NCI-H2196 treated with DMSO at 0.1 percent for 48 hours (cell line): ENCODE data around the gene ARL8B.
"Not testable (repeated sequence)": the region's sequence is repeated elsewhere in the genome, so short reads cannot be mapped to it uniquely, and the experiment has no call there.

Experiments
- DNase-seq: peaks from one replicate; lab custom pipeline; 2025; ENCODE audit not compliant: unreplicated experiment; lab: John Stamatoyannopoulos, UW

The ARL8B gene

GRCh38 chr3:5144316-5144994 is 22.4 kb downstream of the ARL8B start:
- DNase-seq: no peak

- DNase-seq: no peak
Observed at GRCh38 chr3:5145120-5145519, 23.0 kb downstream of the ARL8B start.

- DNase-seq: not testable (repeated sequence)
Observed at GRCh38 chr3:5147152-5147551, 25.1 kb downstream of the ARL8B start.

GRCh38 chr3:5149306-5149880 is 27.3 kb downstream of the ARL8B start:
- DNase-seq: no peak

GRCh38 chr3:5151586-5151985 is 29.5 kb downstream of the ARL8B start:
- no peak for DNase-seq

GRCh38 chr3:5153074-5153473 is 31.0 kb downstream of the ARL8B start:
- DNase-seq: no peak

GRCh38 chr3:5155241-5155640 is 33.1 kb downstream of the ARL8B start:
- DNase-seq: no peak

- DNase-seq: no peak
Observed at GRCh38 chr3:5160321-5160720, 38.2 kb downstream of the ARL8B start.

- DNase-seq: no peak
Observed at GRCh38 chr3:5160940-5161858, 39.1 kb downstream of the ARL8B start.

- DNase-seq: no peak
Observed at GRCh38 chr3:5162102-5162501, 40.0 kb downstream of the ARL8B start.

- DNase-seq: no peak
Observed at GRCh38 chr3:5165698-5166097, 43.6 kb downstream of the ARL8B start.

- no peak for DNase-seq
Observed at GRCh38 chr3:5166846-5167245, 44.8 kb downstream of the ARL8B start.

- DNase-seq: no peak
Observed at GRCh38 chr3:5168110-5168509, 46.0 kb downstream of the ARL8B start.

- DNase-seq: no peak
Observed at GRCh38 chr3:5169807-5170206, 47.7 kb downstream of the ARL8B start.

GRCh38 chr3:5170975-5171374 is 48.9 kb downstream of the ARL8B start:
- no peak for DNase-seq

GRCh38 chr3:5172018-5172417 is 49.9 kb downstream of the ARL8B start:
- DNase-seq: no peak

- DNase-seq: not testable (repeated sequence)
Observed at GRCh38 chr3:5179036-5179435, 56.9 kb downstream of the ARL8B start.

GRCh38 chr3:5181469-5182141 is 59.5 kb downstream of the ARL8B start:
- no peak for DNase-seq

- not testable (repeated sequence) for DNase-seq
Observed at GRCh38 chr3:5183714-5184113, 61.6 kb downstream of the ARL8B start.

GRCh38 chr3:5184499-5184898 is 62.4 kb downstream of the ARL8B start:
- DNase-seq: no peak

GRCh38 chr3:5185093-5185673 is 63.1 kb downstream of the ARL8B start:
- no peak for DNase-seq
